ENCODE data around the gene CALHM4. TPM values are rescaled to one million over a fixed set of nuclear protein-coding genes. Genes with fewer than 3 reads are reported as not detected.

CALHM4 gene
- total and polyA plus RNA-seq, 2 experiments from 2014 or later, result not detected

GRCh38 chr6:116568821-116569755 is 15.5 kb downstream of the CALHM4 start:
- H3K27me3 ChIP-seq, result no peaks in the 10 kb centered on the region
- H3K9me3 ChIP-seq (ENCODE audit: low read depth), result no peaks in the 10 kb centered on the region
- H3K36me3 ChIP-seq, result no peaks in the 10 kb centered on the region
- no peak overlapping the region for H3K27ac ChIP-seq
- no peak for DNase-seq (ENCODE audit: low read depth in 1 of 2, low spot score in 1 of 2)
- no peak for TF ChIP-seq CTCF (IDR thresholded peaks at IDR 0.05; ENCODE audit: low read depth, low read length)
- H3K4me3 ChIP-seq, result no peak overlapping the region
- H3K4me1 ChIP-seq (ENCODE audit: low read depth), result peaks cover 10% of the 10 kb centered on the region

GRCh38 chr6:116570856-116571682 is 17.5 kb downstream of the CALHM4 start, which contains the start of gene RWDD1:
Gene RWDD1, plus strand, starts transcription at chr6:116571504. Its CDS starts 79 bp downstream, at chr6:116571583.
- Histone ChIP-seq H3K27me3 (no peaks in the 10 kb centered on the region), H3K27ac (peak within 1 kb of the TSS; percentile 86), H3K9me3 (ENCODE audit: low read depth) (no peaks in the 10 kb centered on the region), H3K4me3 (peak within 1 kb of the TSS; percentile 61), H3K4me1 (ENCODE audit: low read depth) (peaks cover 10% of the 10 kb centered on the region), H3K36me3 (peaks cover 3% of the 10 kb centered on the region)
- DNase-seq (ENCODE audit: low read depth in 1 of 2, low spot score in 1 of 2), result peak; percentile 99 to 100
- no peak for TF ChIP-seq CTCF (IDR thresholded peaks at IDR 0.05; ENCODE audit: low read depth, low read length)

- no peak for TF ChIP-seq CTCF (IDR thresholded peaks at IDR 0.05; ENCODE audit: low read depth, low read length)
- H3K27me3 ChIP-seq, result no peaks in the 10 kb centered on the region
- H3K4me1 ChIP-seq (ENCODE audit: low read depth), result peaks cover 10% of the 10 kb centered on the region
- H3K27ac ChIP-seq, result peak overlapping the region; percentile 83
- no peaks in the 10 kb centered on the region for H3K9me3 ChIP-seq (ENCODE audit: low read depth)
- peak overlapping the region; percentile 61 for H3K4me3 ChIP-seq
- DNase-seq (ENCODE audit: low read depth in 1 of 2, low spot score in 1 of 2), result no peak
- peaks cover 4% of the 10 kb centered on the region for H3K36me3 ChIP-seq
These were observed 18.1 kb downstream of the CALHM4 start for GRCh38 chr6:116571683-116572000.

- Histone ChIP-seq H3K27me3 (no peaks in the 10 kb centered on the region), H3K27ac (peak overlapping the region; percentile 83), H3K4me3 (peak overlapping the region; percentile 61), H3K9me3 (ENCODE audit: low read depth) (no peaks in the 10 kb centered on the region), H3K36me3 (peaks cover 4% of the 10 kb centered on the region), H3K4me1 (ENCODE audit: low read depth) (peaks cover 10% of the 10 kb centered on the region)
- TF ChIP-seq CTCF (IDR thresholded peaks at IDR 0.05; ENCODE audit: low read depth, low read length), result no peak
- DNase-seq (ENCODE audit: low read depth in 1 of 2, low spot score in 1 of 2), result peak; percentile 45 to 63
These were observed 18.6 kb downstream of the CALHM4 start for GRCh38 chr6:116572162-116572561.

- H3K27ac ChIP-seq, result no peak overlapping the region
- H3K4me1 ChIP-seq (ENCODE audit: low read depth), result peaks cover 11% of the 10 kb centered on the region
These were observed 21.7 kb downstream of the CALHM4 start for GRCh38 chr6:116575227-116575626.

More at GRCh38 chr6:116575227-116575626, 21.7 kb downstream of the CALHM4 start:
- no peaks in the 10 kb centered on the region for H3K9me3 ChIP-seq (ENCODE audit: low read depth)
- DNase-seq (ENCODE audit: low read depth in 1 of 2, low spot score in 1 of 2), result no peak
- H3K36me3 ChIP-seq, result peaks cover 14% of the 10 kb centered on the region
- H3K4me3 ChIP-seq, result no peak overlapping the region
- TF ChIP-seq CTCF (IDR thresholded peaks at IDR 0.05; ENCODE audit: low read depth, low read length), result no peak
- no peaks in the 10 kb centered on the region for H3K27me3 ChIP-seq
